Measurements from ENCODE around the gene DYNC1H1.

Gene DYNC1H1

GRCh38 chr14:101944451-101944850, 19.9 kb upstream of the DYNC1H1 start:
- no peak for DNase-seq (ENCODE audit: low read depth in 2 of 2)

GRCh38 chr14:101945171-101945570, 19.2 kb upstream of the DYNC1H1 start:
- no peak for DNase-seq (ENCODE audit: low read depth in 2 of 2)

GRCh38 chr14:101947577-101947903, 16.8 kb upstream of the DYNC1H1 start:
- DNase-seq (ENCODE audit: low read depth in 2 of 2) = no peak

- peak; percentile 100 for DNase-seq (ENCODE audit: low read depth in 2 of 2)
Measured at GRCh38 chr14:101947904-101948665, 16.3 kb upstream of the DYNC1H1 start.

- no peak for DNase-seq (ENCODE audit: low read depth in 2 of 2)
Measured at GRCh38 chr14:101948666-101949216, 15.6 kb upstream of the DYNC1H1 start.

- no peak for DNase-seq (ENCODE audit: low read depth in 2 of 2)
Measured at GRCh38 chr14:101950100-101950499, 14.3 kb upstream of the DYNC1H1 start.

- no peak for DNase-seq (ENCODE audit: low read depth in 2 of 2)
Measured at GRCh38 chr14:101950516-101951215, 13.7 kb upstream of the DYNC1H1 start.

GRCh38 chr14:101953151-101953550, 11.2 kb upstream of the DYNC1H1 start:
- no peak for DNase-seq (ENCODE audit: low read depth in 2 of 2)

- DNase-seq (ENCODE audit: low read depth in 2 of 2) = no peak
Measured at GRCh38 chr14:101954501-101954900, 9.9 kb upstream of the DYNC1H1 start.

GRCh38 chr14:101955695-101956161, 8.6 kb upstream of the DYNC1H1 start:
- DNase-seq (ENCODE audit: low read depth in 2 of 2) = no peak

- no peak for DNase-seq (ENCODE audit: low read depth in 2 of 2)
Measured at GRCh38 chr14:101956179-101956885, 8.0 kb upstream of the DYNC1H1 start.

- no peak for DNase-seq (ENCODE audit: low read depth in 2 of 2)
Measured at GRCh38 chr14:101957406-101958234, 6.8 kb upstream of the DYNC1H1 start.

- DNase-seq (ENCODE audit: low read depth in 2 of 2) = no peak
Measured at GRCh38 chr14:101958418-101959180, 5.8 kb upstream of the DYNC1H1 start.

- DNase-seq (ENCODE audit: low read depth in 2 of 2) = no peak
Measured at GRCh38 chr14:101959277-101959676, 5.1 kb upstream of the DYNC1H1 start.

GRCh38 chr14:101960225-101960624, 4.1 kb upstream of the DYNC1H1 start:
- peak in 1 of 2 donors; percentile 35 for DNase-seq (ENCODE audit: low read depth in 2 of 2)

GRCh38 chr14:101961011-101961721, 3.2 kb upstream of the DYNC1H1 start:
- DNase-seq (ENCODE audit: low read depth in 2 of 2) = peak; percentile 57 to 72

- no peak for DNase-seq (ENCODE audit: low read depth in 2 of 2)
Measured at GRCh38 chr14:101961746-101962502, 2.4 kb upstream of the DYNC1H1 start.

GRCh38 chr14:101962503-101962874, 1.9 kb upstream of the DYNC1H1 start:
- no peak for DNase-seq (ENCODE audit: low read depth in 2 of 2)

- no peak for DNase-seq (ENCODE audit: low read depth in 2 of 2)
Measured at GRCh38 chr14:101963052-101963451, 1.3 kb upstream of the DYNC1H1 start.
